Effector CD4-positive, alpha-beta T cell (primary cell): Measurements from ENCODE around the gene CFAP299.
"Not testable (repeated sequence)": the region's sequence is repeated elsewhere in the genome, so short reads cannot be mapped to it uniquely, and the experiment has no call there.

Source experiments
- DNase-seq: peaks from one replicate; pipeline ENCODE4 v3.0.0-alpha.2; 2020

Gene CFAP299

DNA sequence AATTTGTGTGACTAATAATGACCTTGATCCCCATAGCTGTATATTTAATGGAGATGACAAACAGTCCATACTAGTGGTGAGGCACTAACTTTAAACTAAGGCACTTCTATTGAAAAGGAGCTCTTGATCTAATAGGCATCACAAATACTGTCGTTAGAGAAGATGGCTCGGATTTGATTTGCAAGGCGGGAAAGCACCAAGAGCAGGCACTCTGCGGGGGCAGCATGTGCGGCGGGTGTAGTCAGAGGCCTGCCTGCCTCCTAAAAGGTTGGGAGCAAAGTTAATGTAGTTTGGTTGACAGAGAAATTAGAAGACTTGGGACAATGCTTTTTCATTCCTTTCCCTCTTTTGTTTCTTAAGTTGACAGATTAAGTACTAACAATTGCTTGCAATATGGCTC, 278.8 kb downstream of the CFAP299 start:
- DNase-seq: no peak

DNA sequence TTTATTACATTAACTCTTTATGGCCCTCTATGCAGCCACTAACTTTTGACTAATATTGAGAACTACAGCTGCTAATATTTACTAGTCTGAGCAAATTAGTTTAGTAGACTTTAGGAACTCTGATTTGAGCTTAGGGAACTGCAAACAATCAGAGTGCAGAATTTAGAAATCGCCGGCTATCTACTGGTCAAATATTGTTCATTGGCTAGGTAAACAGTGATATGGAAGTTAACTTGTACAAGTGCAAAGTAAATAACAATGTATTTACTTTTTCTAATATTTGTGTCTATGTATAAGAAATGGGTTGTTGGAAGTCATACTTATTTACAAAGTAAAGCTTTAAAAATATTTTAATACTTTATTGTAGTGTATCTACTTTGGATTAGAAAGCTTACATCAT, 279.6 kb downstream of the CFAP299 start:
- DNase-seq: no peak

GRCh38 chr4:80619070-80619674, 283.6 kb downstream of the CFAP299 start:
- no peak for DNase-seq

DNA sequence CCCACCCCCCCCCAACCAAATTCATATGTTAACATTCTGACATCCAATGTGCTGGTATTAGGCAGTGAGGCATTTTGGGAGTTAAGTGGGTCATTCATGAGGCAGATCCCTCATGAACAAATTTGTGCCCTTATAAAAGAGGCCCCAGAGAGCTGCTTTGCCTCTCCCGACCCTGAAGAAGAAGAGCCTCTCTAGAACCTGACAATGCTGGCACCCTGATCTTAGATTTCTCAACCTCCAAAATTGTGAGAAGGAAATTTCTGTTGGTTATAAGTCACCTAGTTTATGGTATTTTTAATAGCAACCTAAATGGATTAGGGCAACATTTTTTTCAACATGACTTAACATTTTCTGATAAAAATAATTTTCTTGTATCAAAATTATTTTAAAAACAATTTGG, 296.3 kb downstream of the CFAP299 start:
- DNase-seq: no peak

DNA sequence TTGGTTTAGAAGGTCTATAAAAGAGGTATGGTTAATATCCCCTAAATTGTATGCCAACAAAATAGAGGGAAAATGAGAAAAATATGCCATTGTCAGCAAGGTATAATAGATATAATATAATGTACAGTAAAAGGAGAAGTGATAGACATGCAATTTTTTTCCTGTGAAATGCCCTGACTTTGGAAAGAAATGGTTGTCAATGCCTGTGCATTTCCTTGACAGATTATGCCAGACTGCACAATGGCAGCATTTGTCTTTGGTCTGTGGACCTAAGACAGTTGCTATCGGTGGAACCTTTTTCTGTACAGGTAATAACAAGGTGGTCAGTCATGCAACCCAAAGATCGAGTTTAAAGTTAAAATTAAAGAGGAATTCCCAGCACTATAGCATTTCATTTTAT, 301.7 kb downstream of the CFAP299 start:
- no peak for DNase-seq

DNA sequence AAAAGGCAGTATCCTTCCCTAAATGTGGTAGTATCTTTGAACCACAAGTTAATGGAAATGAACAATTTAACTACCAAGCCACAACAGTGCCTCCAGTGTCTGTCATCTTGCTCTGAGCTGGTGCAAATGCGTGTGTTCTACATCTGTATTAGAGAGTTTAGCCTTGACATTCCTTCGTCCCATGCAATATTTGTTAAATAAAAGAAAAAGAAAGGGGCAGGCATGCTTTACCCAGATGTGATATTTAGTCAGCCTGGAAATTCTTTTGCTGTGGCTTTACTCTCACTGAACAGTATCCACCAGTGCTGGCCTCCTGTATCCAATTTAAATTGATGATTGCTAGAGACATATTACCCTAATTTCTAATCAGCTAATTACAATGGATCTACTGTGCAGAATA, 310.5 kb downstream of the CFAP299 start:
- no peak for DNase-seq

- no peak for DNase-seq
Measured at GRCh38 chr4:80655662-80656061, 320.1 kb downstream of the CFAP299 start.

GRCh38 chr4:80670118-80670517, 334.6 kb downstream of the CFAP299 start:
- DNase-seq: not testable (repeated sequence)

GRCh38 chr4:80678413-80678812, 342.9 kb downstream of the CFAP299 start:
- no peak for DNase-seq

GRCh38 chr4:80680934-80681333, 345.4 kb downstream of the CFAP299 start:
- DNase-seq: no peak

- no peak for DNase-seq
Measured at GRCh38 chr4:80685214-80685613, 349.7 kb downstream of the CFAP299 start.

DNA sequence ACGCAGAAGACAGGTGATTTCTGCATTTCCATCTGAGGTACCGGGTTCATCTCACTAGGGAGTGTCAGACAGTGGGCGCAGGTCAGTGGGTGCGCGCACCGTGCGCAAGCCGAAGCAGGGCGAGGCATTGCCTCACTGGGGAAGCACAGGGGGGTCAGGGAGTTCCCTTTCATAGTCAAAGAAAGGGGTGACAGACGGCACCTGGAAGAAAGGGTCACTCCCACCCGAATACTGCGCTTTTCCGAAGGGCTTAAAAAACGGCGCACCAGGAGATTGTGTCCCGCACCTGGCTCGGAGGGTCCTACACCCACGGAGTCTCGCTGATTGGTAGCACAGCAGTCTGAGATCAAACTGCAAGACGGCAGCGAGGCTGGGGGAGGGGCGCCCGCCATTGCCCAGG, 352.2 kb downstream of the CFAP299 start:
- DNase-seq: not testable (repeated sequence)

DNA sequence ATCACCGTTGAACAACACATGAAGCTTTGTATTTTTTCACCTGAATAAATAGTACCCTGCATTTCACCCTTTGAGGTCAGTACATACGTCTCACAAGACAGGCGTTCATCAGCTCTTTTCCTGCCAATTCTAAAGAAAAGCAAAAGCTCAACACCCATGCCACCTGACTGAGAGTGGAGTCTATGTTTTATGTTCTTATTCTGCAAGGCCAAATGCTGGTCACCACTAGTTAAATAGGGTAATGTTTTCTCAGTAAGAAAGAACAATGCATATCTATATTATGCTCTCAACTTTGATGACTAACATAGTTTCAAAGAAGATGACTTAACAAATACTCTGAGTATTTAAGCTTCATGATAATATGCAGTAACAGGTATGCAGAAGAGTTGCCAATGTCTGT, 358.6 kb downstream of the CFAP299 start:
- DNase-seq: no peak

GRCh38 chr4:80705311-80705710, 369.8 kb downstream of the CFAP299 start:
- DNase-seq: no peak

DNA sequence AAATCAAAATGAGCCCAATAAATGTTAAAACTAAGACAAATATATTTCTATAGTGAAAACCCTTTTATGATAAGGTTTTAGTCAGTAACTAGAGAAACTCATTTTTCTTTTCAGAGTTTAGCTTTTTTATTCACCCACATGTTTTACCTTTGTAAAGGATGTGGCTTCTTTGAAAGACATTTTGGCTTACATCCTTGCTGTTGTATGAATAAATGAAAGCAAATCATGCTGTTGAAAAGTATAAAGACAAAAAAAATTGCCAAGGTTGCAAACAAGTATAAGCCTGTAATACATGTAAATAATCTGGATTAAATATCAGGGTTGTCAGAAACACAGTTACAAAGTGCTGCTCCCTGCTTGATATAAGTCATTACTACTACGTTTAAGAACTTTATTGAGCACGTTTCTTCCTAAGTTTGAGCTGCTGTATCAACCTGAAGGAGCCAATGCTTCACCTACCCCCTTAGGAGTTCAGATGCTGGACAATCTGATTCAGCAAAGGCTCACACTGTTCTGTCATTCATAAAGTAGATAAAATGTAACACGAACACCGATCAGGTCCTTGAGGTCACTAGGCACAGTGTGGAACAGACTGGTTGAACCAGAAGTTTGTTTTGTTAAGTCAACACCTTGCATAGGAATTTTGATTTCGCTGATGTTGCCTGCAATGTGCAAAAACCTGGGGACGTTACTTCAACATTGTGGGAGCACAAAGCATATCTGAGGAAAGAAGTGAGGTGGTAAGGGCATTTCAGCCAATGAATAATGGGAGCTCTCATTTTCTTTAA, 373.7 kb downstream of the CFAP299 start:
- DNase-seq: no peak

- DNase-seq: no peak
Measured at GRCh38 chr4:80710748-80711451, 375.4 kb downstream of the CFAP299 start.

DNA sequence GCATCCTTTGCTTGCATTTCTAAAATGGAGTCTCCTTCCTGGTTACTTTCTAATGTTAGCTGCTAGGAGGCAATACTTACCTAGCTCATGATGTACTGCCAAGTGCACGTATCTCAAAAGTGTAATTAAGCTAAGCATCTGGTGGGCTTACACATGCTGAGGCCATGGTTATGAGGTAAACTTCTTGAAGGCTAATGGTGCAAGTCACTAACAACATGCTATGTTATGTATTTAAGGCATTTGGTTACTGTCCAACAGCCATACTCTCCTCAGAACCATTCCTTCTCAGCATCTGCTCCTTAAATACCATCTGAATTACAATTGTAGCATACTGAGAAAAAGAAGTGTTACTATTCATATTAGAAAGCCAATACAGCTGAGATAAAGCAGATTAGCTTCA, 376.4 kb downstream of the CFAP299 start:
- no peak for DNase-seq

DNA sequence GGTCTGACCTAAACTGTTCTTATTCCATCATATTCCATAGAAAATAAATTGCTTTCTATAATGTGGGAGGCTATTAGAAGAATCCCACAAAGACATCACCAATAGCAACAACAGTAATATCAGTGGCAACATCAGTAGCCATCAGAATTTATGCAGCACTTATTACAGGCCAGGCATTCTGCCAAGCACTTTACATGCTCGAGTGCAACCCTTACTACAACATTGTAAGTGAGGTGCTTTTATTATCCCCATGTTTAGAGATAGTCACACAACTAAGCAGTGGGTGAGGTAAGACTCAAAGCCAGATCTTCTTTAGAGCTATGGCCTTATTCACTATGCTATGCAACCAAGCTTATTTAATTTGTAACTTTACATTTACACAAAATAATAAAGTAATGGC, 377.9 kb downstream of the CFAP299 start:
- DNase-seq: no peak

DNA sequence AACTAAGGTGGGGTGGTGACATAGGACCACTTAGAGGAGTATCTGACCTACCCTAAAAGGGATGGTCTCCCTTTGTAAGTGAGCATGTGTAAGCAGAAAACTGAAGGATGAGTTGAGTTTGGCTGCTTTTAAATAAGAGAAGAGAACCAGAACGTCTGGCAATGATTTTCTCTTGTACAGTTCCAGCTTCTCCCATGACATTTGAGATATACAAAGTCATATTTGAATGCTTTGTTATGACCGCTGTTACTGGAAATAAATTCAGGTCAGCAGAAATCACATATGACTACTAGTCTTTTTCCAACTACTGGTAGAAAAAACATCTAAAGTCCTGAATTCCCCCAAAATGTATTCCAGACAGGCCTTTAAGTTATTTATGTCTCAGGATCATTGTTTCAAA, 381.7 kb downstream of the CFAP299 start:
- no peak for DNase-seq

GRCh38 chr4:80726471-80726870, 390.9 kb downstream of the CFAP299 start:
- DNase-seq: no peak

DNA sequence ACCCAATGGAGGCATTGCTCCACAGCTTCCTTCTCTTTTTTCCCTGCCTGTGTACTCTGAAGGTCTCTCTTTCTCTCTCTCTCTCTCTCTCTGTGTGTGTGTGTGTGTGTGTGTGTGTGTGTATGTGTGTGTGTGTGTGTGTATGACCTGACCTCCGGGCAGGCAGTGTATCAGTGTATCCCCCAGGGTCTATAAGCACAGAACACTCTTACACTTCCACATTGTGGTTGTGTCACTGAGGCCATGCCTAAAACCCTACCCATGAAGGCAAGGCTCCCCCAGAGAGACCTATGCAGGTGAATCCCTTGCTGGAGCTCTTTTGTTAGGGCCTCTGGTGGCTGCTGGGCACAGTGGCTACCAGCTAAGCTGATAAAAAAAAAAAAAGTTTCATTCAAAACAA, 394.6 kb downstream of the CFAP299 start:
- no peak for DNase-seq

DNA sequence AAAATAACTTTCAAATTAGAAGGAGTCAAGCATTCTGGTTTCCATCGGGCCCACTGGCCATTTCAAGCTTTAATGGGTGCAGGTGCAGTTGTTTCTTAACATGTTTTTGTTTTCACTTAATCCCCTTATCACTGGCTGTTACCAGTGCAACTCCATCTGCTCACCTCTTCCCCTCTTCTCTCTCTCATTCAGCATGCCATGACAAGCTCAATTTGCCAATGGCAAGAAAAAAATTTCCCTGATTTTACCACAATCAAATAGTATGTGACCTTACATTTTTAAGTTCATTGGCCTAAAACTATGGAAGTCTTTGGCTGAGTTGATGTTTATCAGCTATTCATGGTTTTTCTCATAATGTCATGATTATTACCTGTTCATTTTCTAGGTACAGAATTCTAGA, 395.9 kb downstream of the CFAP299 start:
- DNase-seq: no peak

- no peak for DNase-seq
Measured at GRCh38 chr4:80732010-80732409, 396.5 kb downstream of the CFAP299 start.

- no peak for DNase-seq
Measured at GRCh38 chr4:80740375-80740774, 404.8 kb downstream of the CFAP299 start.
